Gastrocnemius medialis (tissue), 4 donors: ENCODE measurements around the gene GAS2L1. TPM values are rescaled to one million over a fixed set of nuclear protein-coding genes. Genes with fewer than 3 reads are reported as not detected.

Experiments
- ATAC-seq, 2 donors: fragments of 150-250 bp; one replicate each; pipeline ENCODE4 v1.9.1; 2016
- DNase-seq, 2 donors: peaks; one replicate each; pipeline ENCODE4 v3.0.0-alpha.2; 2019
- H3K27ac ChIP-seq, 4 donors: fragments of 200-600 bp; sonication (generic); 1 replicate in 1 of 4; 2 replicates in 3 of 4; pipeline ENCODE4 v1.5.1; 2016 to 2018; ENCODE audit warnings: mild to moderate bottlenecking in 2 of 4, moderate library complexity in 1 of 4
- H3K27me3 ChIP-seq, 3 donors: fragments of 200-600 bp; sonication (generic) in 2 of 3; 1 replicate in 1 of 3; 2 replicates in 2 of 3; pipeline versions ENCODE4 v1.5.1 to v1.6.0; 2016 to 2019; ENCODE audit warnings: mild to moderate bottlenecking in 1 of 3, moderate library complexity in 1 of 3
- H3K36me3 ChIP-seq, 2 donors: fragments of 200-600 bp; sonication (generic) in 1 of 2; one replicate each; pipeline ENCODE4 v1.5.1; 2017 to 2018
- H3K4me1 ChIP-seq, 2 donors: fragments of 200-600 bp; sonication (generic) in 1 of 2; one replicate each; pipeline ENCODE4 v1.5.1; 2016 to 2017; ENCODE audit warnings: mild to moderate bottlenecking in 2 of 2
- H3K4me3 ChIP-seq, 4 donors: fragments of 200-600 bp; sonication (generic) in 3 of 4; 1 replicate in 1 of 4; 2 replicates in 3 of 4; pipeline ENCODE4 v1.5.1; 2016 to 2019; ENCODE audit warnings: mild to moderate bottlenecking in 2 of 4
- H3K9me3 ChIP-seq, 3 donors: fragments of 200-600 bp; sonication (generic) in 2 of 3; 1 replicate in 1 of 3; 2 replicates in 2 of 3; pipeline ENCODE4 v1.5.1; 2016 to 2019
- POLR2A ChIP-seq, 2 donors: fragments of 450-650 bp; IDR thresholded peaks; one replicate each; pipeline ENCODE4 v1.6.1; 2017; ENCODE audit warnings: antibody characterized with exemption in 2 of 2, mild to moderate bottlenecking in 2 of 2, moderate library complexity in 2 of 2
- in situ Hi-C, 4 donors: fragments of 200-750 bp; cut with MboI; loops; one replicate each; pipeline versions ENCODE4 v1.15.0 to v1.8.0; 2017; ENCODE audit warnings: low sequenced_read_pairs in 4 of 4
- intact Hi-C: fragments of 100-400 bp; cut with DNase I; formaldehyde crosslinking; loops from one replicate; pipeline ENCODE4 v1.15.1; 2023; ENCODE audit warnings: low total_unique reads
- total RNA-seq, 4 donors: library from RNA; depleted of rRNA; stranded (reverse); fragments of >200 nt; gene quantifications; one replicate each; pipeline versions ENCODE4 v1.1.0 to v1.2.3, GENCODE V29; 2016
- TF ChIP-seq, protein P1 (sequence below), 5 experiments: fragments of 450-650 bp in 3 of 5; fragments of 200-600 bp in 2 of 5; sonication (generic) in 2 of 5; IDR thresholded peaks in 4 of 5; conservative IDR thresholded peaks in 1 of 5; 1 replicate in 4 of 5; 2 replicates in 1 of 5; pipeline ENCODE4 v1.5.1; 2016 to 2019; ENCODE audit warnings: antibody characterized with exemption in 5 of 5, mild to moderate bottlenecking in 3 of 5, moderate library complexity in 3 of 5

Gene GAS2L1
- total RNA-seq, 4 donors from 2014 or later = 4.8 to 23.0 (median 6.6) TPM

DNA sequence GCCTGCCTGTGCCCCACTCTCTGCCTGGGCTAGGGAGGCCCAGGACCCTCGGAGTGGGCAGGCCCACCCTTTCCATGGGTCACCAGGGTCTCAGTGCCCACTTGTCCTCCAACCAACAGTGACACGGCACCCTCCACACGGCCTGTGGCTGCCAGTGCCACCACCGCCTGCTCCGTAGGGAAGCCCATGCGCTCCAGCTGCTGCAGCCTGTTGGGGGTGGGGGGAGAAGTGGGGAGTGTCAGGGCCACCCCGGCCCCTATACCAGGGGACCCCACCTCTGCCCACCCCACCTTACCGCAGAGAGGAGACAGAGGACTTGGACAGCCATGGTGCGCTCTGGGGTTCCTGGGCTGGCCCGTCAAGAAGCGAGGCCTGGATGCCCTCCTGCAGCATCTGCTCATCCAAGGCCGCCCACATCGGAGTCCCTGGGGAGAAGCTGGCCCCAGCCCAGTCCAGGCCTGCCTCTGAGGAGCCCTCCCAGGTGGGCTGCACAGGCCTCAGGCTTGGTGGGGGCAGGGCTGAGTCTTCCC lies 46.4 kb upstream of the GAS2L1 start:
- no peak for TF ChIP-seq POLR2A (IDR thresholded peaks at IDR 0.05)
- TF ChIP-seq, protein P1, sequence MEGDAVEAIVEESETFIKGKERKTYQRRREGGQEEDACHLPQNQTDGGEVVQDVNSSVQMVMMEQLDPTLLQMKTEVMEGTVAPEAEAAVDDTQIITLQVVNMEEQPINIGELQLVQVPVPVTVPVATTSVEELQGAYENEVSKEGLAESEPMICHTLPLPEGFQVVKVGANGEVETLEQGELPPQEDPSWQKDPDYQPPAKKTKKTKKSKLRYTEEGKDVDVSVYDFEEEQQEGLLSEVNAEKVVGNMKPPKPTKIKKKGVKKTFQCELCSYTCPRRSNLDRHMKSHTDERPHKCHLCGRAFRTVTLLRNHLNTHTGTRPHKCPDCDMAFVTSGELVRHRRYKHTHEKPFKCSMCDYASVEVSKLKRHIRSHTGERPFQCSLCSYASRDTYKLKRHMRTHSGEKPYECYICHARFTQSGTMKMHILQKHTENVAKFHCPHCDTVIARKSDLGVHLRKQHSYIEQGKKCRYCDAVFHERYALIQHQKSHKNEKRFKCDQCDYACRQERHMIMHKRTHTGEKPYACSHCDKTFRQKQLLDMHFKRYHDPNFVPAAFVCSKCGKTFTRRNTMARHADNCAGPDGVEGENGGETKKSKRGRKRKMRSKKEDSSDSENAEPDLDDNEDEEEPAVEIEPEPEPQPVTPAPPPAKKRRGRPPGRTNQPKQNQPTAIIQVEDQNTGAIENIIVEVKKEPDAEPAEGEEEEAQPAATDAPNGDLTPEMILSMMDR (IDR thresholded peaks at IDR 0.05 in 4 of 5, conservative IDR thresholded peaks at IDR 0.05 in 1 of 5) = no peak
- H3K27ac ChIP-seq = no peak overlapping the region
- peaks cover 0 to 13% of the 10 kb centered on the region in 2 donors for H3K36me3 ChIP-seq
- no peaks in the 10 kb centered on the region for H3K9me3 ChIP-seq
- no peaks in the 10 kb centered on the region for H3K27me3 ChIP-seq
- no peak for ATAC-seq
- H3K4me1 ChIP-seq = peaks cover 0 to 3% of the 10 kb centered on the region in 2 donors
- DNase-seq = no peak
- in situ Hi-C loops = no loop called here
- no peak overlapping the region for H3K4me3 ChIP-seq
- intact Hi-C loops = no loop called here

DNA sequence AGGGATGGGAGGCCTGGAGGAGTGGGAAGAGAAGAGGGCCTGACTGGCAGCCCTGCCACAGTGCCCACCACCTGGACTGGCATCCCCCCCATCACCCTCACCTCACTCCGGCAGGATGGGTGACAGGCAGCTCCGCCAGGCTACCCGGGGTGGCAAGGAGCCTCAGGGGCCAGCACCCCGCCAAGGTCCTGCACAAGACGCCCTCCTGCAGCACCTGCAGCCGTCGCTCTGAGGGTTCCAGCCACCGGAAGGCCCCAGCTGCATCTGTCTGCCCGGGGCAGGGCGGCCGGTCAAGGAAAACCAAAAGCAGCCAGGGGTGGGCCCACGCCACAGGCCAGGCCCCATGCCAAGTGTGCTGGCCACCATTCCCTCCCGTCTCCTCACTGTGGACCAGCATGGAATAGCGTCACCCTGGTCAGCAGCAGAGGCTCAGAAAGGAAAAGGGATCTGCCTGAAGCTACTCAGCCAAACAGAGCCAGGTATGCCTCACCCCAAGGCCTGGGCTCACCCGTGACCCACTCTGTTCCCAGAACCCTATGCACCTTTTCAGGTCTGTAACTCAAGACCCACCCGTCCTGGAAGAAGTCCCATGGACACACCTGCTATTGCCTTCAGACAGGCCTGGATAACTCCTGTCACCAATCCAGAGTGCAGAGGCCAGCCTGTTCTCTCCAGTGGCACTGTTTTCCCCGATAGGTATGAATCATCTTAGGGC lies 45.7 kb upstream of the GAS2L1 start:
- ATAC-seq = peak in 1 of 2 donors; percentile 60
- H3K36me3 ChIP-seq = peaks cover 0 to 18% of the 10 kb centered on the region in 2 donors
- in situ Hi-C loops = no loop called here

DNA sequence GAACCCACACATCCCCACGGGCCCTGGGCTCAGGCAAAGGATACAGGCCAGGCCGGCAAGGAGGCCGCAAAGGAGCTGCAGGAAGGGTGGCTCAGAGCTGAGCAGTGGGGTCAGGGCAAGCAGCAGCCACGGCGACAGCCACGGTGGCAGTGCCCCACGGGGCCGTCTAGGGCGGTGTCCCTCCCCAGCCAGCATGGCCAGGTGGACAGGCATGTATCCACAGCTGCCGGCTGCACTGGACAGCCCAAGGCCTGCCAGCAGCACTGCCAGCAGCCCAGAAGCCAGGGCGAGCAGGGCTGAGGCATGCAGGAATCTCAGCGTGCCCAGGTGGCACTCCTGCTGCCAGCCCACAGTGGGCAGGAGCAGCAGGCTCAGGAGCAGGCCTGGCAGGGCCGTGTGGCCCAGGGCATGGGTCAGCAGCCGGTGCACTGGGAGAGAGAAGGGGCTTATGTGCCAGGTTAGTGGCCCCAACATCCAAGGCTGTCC lies 42.6 kb upstream of the GAS2L1 start:
- ATAC-seq (no peak), DNase-seq (peak in 1 of 2 donors; percentile 51)
- peaks cover 0 to 18% of the 10 kb centered on the region in 2 donors for H3K36me3 ChIP-seq
- no peak overlapping the region for H3K4me3 ChIP-seq
- TF ChIP-seq, protein P1 (IDR thresholded peaks at IDR 0.05 in 4 of 5, conservative IDR thresholded peaks at IDR 0.05 in 1 of 5) = no peak
- no peak for TF ChIP-seq POLR2A (IDR thresholded peaks at IDR 0.05)
- intact Hi-C loops (no loop called here), in situ Hi-C loops (no loop called here)
- no peaks in the 10 kb centered on the region for H3K27me3 ChIP-seq
- peaks cover 12 to 17% of the 10 kb centered on the region in 2 donors for H3K4me1 ChIP-seq
- no peaks in the 10 kb centered on the region for H3K9me3 ChIP-seq
- H3K27ac ChIP-seq = peak overlapping the region in 2 of 4 donors; percentile 24 to 40

More for the DNA sequence above, 45.7 kb upstream of the GAS2L1 start:
- H3K27me3 ChIP-seq = no peaks in the 10 kb centered on the region
- no peaks in the 10 kb centered on the region for H3K9me3 ChIP-seq
- DNase-seq = peak in 1 of 2 donors; percentile 35
- peaks cover 0 to 3% of the 10 kb centered on the region in 2 donors for H3K4me1 ChIP-seq
- intact Hi-C loops = no loop called here
- TF ChIP-seq, protein P1 (IDR thresholded peaks at IDR 0.05 in 4 of 5, conservative IDR thresholded peaks at IDR 0.05 in 1 of 5) = no peak
- no peak for TF ChIP-seq POLR2A (IDR thresholded peaks at IDR 0.05)
- H3K27ac ChIP-seq = peak overlapping the region in 1 of 4 donors; percentile 46
- H3K4me3 ChIP-seq = no peak overlapping the region

DNA sequence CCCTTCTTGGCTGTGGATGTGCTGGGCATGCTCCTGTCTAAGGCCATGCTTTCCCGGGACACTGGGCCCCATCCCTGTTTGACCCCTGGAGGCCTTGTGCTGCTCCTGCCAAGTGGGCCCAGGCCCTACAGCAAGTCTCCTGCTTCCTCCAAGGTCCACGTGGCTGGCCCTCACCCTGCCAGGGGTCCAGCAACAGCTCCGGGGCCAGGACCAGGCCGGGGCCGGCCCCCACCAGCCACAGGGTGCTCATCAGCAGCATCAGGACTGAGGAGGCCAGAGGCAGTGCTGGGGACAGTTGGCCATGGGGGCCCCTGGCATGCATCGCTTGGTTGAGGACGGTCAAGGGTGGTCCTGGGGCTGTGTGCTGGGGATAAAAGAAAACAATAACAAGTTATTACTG lies 41.1 kb upstream of the GAS2L1 start:
- ATAC-seq (no peak), DNase-seq (no peak)
- in situ Hi-C loops = no loop called here
- peak overlapping the region; percentile 33 to 100 (median 98) for H3K27ac ChIP-seq
- intact Hi-C loops = loop anchor here (5.0 kb wide), 3 partner anchors 193 to 1343 kb away; partner anchors contain the start of gene KREMEN1
- H3K4me3 ChIP-seq = no peak overlapping the region
- H3K9me3 ChIP-seq = no peaks in the 10 kb centered on the region
- no peaks in the 10 kb centered on the region for H3K27me3 ChIP-seq
- H3K4me1 ChIP-seq = peaks cover 22 to 30% of the 10 kb centered on the region in 2 donors
- no peak for TF ChIP-seq POLR2A (IDR thresholded peaks at IDR 0.05)
- peaks cover 0 to 8% of the 10 kb centered on the region in 2 donors for H3K36me3 ChIP-seq

DNA sequence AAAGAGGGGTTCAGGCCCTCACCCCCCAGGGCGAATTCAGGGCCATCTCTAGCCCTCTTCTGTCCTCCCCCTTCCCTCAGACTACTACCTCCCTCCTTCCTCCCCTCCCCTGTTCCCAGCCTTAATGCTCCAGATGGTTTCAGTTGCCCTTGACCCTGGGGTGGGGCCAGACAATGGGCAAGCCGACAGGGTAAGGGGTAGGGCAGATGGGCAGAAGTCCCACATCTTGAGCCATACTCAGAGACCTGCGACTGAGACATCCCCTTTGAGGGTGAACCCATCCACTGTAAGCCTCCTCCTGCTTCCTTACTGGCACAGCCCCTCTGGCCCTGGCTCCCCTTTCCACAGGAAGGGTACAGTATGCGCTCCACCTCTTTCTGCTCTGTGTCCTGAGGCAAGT lies 40.5 kb upstream of the GAS2L1 start:
- in situ Hi-C loops (no loop called here), intact Hi-C loops (loop anchor here (5.0 kb wide), 3 partner anchors 194 to 1344 kb away; partner anchors contain the start of gene KREMEN1)
- H3K9me3 ChIP-seq = no peaks in the 10 kb centered on the region
- H3K4me3 ChIP-seq = peak overlapping the region in 1 of 4 donors; percentile 83
- H3K4me1 ChIP-seq = peaks cover 28 to 37% of the 10 kb centered on the region in 2 donors
- H3K36me3 ChIP-seq = peaks cover 0 to 6% of the 10 kb centered on the region in 2 donors
- ATAC-seq (no peak), DNase-seq (no peak)
- H3K27me3 ChIP-seq = no peaks in the 10 kb centered on the region
- no peak for TF ChIP-seq POLR2A (IDR thresholded peaks at IDR 0.05)
- TF ChIP-seq, protein P1 (IDR thresholded peaks at IDR 0.05 in 4 of 5, conservative IDR thresholded peaks at IDR 0.05 in 1 of 5) = no peak
- H3K27ac ChIP-seq = peak overlapping the region; percentile 97 to 100 (median 98)
